ENCODE measurements around the gene RNF103.

Gene RNF103

GRCh38 chr2:86566821-86567190, 56.9 kb downstream of the RNF103 start:
- DNase-seq (ENCODE audit: low spot score) (no peak), FAIRE-seq (no peak)

- FAIRE-seq, result no peak
- DNase-seq (ENCODE audit: low spot score), result no peak
Observed at GRCh38 chr2:86566158-86566820, 57.4 kb downstream of the RNF103 start.

DNA sequence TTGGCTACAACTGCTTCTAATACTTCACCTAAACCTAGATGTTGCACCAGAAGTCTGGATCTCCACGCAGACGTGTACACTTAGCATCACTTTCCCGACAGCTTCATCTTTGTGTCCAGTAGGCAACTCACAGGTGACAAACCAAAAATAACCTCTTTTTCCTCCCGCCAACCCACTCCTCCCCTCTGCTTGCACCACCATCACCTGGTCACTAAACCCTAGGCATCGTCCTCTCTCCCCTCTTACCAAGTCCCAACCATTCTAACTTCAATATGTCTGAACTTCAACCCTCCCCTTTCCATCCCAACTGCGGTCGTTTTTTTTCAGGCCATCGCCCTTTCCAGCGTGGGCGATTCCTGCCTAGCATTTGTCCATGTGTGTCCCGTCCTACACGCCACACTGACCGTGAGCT, 60.0 kb downstream of the RNF103 start:
- FAIRE-seq, result no peak
- no peak for DNase-seq (ENCODE audit: low spot score)

- DNase-seq (ENCODE audit: low spot score) (peak; percentile 94), FAIRE-seq (peak; percentile 59)
Observed at GRCh38 chr2:86562922-86563649, 60.6 kb downstream of the RNF103 start, which contains the start of gene CHMP3. TSS of gene CHMP3 (minus strand) at chr2:86563443. CDS start at chr2:86563348, 95 bp downstream.

DNA sequence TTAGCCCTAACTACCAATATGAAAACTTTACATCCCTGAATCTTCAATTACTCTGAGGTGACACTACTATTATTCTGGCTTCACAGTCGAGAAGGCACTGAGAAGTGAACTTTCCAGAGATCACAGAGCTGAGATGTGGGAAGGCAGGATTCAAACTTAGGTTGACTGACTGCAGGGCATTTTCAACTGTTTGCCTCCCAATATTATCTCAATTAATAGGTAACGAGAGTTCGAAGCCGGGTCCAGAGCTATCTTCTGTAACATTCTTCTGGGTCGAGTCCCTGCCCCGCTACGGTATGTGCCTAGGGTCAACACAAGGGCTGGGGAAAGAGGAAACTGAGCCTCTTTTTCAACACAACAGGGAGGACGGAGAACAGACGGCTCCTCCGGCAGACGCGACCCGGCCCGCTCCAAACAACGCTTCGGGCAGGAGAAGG, 61.2 kb downstream of the RNF103 start:
- FAIRE-seq (no peak), DNase-seq (ENCODE audit: low spot score) (no peak)

GRCh38 chr2:86557836-86558235, 65.8 kb downstream of the RNF103 start:
- DNase-seq (ENCODE audit: low spot score), result no peak
- FAIRE-seq, result no peak

GRCh38 chr2:86556508-86556907, 67.2 kb downstream of the RNF103 start:
- no peak for FAIRE-seq
- DNase-seq (ENCODE audit: low spot score), result no peak

Data from RCC 7860 (cell line).